ENCODE data around the gene RPRD1B. TPM values are rescaled to one million over a fixed set of nuclear protein-coding genes. Genes with fewer than 3 reads are reported as not detected.

RPRD1B gene
- total and polyA plus RNA-seq, 8 donors, result 25.7 to 50.9 (median 47.4) TPM

DNA sequence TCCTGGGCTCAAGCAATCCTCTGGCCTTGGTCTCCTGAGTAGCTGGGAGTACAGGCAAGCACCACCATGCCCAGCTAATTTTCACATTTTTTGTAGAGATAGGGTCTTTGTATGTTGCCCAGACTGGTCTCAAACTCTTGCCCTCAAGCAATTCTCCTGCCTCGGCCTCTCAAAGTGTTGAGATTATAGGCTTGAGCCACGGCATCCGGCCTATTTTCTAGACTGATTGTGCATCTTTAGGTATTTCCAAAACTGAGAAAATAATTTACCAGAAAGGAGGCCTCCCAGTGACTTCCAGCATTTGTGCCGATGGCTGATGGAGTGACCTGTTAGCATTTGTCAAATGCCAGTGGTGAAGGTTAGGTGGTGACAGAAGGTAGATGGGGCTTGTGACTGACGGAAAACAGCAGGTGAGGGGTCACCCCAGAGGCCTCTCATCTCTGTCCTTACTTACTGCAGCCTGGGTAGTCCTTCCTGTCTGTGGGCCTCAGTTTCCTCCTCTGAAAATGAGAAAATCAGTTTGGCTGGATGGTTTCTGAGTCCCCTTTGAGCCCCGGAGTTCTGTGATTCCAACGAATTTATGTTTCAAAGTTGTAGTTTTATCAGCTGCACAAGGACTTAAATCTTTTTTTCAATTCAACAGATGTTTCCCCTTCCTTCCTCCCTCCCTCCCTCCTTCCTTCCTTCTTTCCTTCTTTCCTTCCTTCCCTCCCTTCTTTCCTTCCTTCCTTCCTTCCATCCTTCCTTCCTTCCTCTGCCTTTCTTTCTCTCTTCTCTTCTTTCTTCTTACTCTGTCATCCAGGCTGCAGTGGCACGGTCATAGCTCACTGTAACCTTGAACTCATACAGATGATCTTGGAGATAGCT, 78.1 kb downstream of the RPRD1B start:
- intact Hi-C loops (cut with DNase I), result no loop called here
- H3K27ac ChIP-seq, result peak overlapping the region in 1 of 2 donors; percentile 3
- peaks cover 11 to 29% of the 10 kb centered on the region in 2 donors for H3K4me1 ChIP-seq
- ATAC-seq (no peak), DNase-seq (no peak)
- H3K9me3 ChIP-seq, result no peaks in the 10 kb centered on the region
- no peak overlapping the region for H3K4me3 ChIP-seq
- H3K36me3 ChIP-seq, result no peaks in the 10 kb centered on the region
- TF ChIP-seq, protein P1, sequence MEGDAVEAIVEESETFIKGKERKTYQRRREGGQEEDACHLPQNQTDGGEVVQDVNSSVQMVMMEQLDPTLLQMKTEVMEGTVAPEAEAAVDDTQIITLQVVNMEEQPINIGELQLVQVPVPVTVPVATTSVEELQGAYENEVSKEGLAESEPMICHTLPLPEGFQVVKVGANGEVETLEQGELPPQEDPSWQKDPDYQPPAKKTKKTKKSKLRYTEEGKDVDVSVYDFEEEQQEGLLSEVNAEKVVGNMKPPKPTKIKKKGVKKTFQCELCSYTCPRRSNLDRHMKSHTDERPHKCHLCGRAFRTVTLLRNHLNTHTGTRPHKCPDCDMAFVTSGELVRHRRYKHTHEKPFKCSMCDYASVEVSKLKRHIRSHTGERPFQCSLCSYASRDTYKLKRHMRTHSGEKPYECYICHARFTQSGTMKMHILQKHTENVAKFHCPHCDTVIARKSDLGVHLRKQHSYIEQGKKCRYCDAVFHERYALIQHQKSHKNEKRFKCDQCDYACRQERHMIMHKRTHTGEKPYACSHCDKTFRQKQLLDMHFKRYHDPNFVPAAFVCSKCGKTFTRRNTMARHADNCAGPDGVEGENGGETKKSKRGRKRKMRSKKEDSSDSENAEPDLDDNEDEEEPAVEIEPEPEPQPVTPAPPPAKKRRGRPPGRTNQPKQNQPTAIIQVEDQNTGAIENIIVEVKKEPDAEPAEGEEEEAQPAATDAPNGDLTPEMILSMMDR (IDR thresholded peaks at IDR 0.05), result no peak
- H3K27me3 ChIP-seq, result no peaks in the 10 kb centered on the region

DNA sequence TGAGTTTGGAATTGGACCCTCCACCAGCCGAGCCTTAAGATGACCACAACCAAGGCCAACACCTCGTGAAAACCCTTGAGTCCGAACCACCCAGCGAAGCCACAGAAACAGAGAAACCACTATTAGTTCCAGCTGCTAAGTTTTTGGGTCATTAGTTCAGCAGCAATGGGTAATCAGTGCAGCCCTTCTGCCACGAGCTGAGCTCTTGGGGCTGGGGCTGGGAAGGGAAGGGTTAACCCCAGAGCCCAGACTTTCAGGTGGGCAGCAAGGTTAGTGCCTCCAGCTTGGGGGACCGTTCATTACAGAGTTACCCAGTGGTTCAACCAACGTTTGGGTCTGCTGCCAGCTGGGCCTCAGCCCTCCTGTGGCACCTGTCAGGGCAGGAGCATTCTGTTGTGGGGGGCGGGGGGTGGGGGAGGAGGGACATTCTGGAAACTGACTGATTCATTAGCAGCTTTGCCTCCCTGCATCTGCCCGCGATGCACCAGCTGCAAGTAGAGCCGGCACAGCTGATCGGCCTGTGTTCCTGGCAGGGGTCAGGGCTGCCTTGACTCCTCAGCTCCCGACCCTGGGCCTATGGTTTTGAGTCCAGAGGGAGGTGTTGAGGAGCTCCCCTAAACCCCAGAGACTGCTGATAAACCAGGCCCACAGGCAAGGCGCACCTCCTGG, 78.8 kb downstream of the RPRD1B start:
- no peak overlapping the region for H3K27ac ChIP-seq
- ATAC-seq (no peak), DNase-seq (no peak)
- no peak overlapping the region for H3K4me3 ChIP-seq
- H3K9me3 ChIP-seq, result no peaks in the 10 kb centered on the region
- H3K4me1 ChIP-seq, result peaks cover 11 to 29% of the 10 kb centered on the region in 2 donors
- TF ChIP-seq, protein P1 (IDR thresholded peaks at IDR 0.05), result no peak
- intact Hi-C loops (cut with DNase I), result no loop called here
- H3K27me3 ChIP-seq, result no peaks in the 10 kb centered on the region
- H3K36me3 ChIP-seq, result no peaks in the 10 kb centered on the region

DNA sequence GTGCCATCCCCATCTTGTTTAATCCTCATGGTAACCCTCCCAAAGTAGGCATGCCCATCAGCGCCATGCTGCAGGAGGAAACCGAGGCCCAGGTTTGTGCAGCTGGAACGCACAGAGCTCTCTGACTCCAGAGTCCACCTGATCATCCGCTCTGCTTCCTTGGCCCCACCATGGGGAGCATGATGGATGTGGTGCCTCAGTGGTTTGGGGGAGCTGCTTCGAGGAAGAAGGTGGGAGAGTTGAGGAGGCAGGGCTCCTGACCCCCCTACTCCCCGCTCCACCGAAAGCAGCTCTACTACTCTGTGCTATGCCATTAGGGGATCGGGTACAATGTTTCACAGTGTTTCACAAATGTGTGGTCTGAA, 79.4 kb downstream of the RPRD1B start:
- no peak overlapping the region for H3K4me3 ChIP-seq
- H3K27ac ChIP-seq, result no peak overlapping the region
- H3K27me3 ChIP-seq, result no peaks in the 10 kb centered on the region
- no peak for DNase-seq
- intact Hi-C loops (cut with DNase I), result no loop called here
- ATAC-seq, result no peak
- H3K4me1 ChIP-seq, result peaks cover 11 to 29% of the 10 kb centered on the region in 2 donors
- H3K36me3 ChIP-seq, result no peaks in the 10 kb centered on the region
- TF ChIP-seq, protein P1 (IDR thresholded peaks at IDR 0.05), result no peak
- H3K9me3 ChIP-seq, result no peaks in the 10 kb centered on the region

DNA sequence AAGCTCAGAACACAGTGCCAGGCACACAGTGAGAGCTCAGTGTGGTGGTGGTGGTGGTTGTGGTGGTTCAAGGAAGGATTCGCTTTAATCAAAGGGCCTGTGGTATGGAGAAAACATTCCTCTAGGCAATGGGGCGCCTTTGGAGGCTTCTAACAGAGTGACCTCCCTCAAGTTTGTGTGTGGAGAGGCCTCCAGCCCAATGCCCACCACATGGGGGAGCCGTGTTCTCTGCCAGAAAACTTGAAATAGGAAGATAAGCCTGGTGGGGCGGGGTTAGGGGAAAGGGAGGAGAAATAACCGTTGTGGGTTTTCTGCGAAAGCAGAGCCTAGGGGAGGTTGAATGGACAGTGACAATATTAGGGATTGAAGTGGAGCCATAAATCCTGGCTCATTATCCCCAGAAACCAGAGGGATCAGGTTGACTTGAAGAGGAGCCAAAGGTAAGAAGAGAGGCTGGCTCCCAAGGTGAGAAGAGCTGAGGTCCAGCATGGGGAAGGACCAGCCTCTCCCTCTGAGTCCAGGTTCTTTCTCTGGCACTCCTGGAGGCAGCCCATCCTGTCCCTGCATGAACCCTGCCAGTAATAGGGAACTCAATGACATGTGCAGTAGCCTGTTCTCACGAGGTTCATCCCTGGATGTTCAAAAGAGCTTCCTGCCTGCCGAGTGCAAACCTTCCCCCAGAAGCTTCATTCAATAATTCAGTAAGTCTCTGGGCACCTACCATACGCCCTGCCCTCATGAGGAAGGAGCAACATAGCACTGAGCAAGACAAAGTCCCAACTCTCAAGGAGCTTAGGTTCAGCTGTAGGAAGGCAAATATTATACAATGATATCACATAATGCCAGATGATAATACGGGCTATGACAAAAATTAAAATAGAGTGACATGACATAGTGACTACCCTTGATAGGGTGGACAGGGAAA, 80.1 kb downstream of the RPRD1B start:
- ATAC-seq (no peak), DNase-seq (no peak)
- H3K36me3 ChIP-seq, result no peaks in the 10 kb centered on the region
- no peaks in the 10 kb centered on the region for H3K27me3 ChIP-seq
- H3K4me1 ChIP-seq, result peaks cover 11 to 25% of the 10 kb centered on the region in 2 donors
- intact Hi-C loops (cut with DNase I), result no loop called here
- no peak overlapping the region for H3K27ac ChIP-seq
- TF ChIP-seq, protein P1 (IDR thresholded peaks at IDR 0.05), result peak in 1 of 2 donors; percentile 30
- no peak overlapping the region for H3K4me3 ChIP-seq
- H3K9me3 ChIP-seq, result no peaks in the 10 kb centered on the region

All from left lung (tissue), 10 donors.